ENCODE measurements around the gene CHURC1. TPM values are rescaled to one million over a fixed set of nuclear protein-coding genes. Genes with fewer than 3 reads are reported as not detected.
A peak's percentile ranks its signal among the peaks of the same experiment; 100 is the strongest.

The CHURC1 gene
- total and polyA plus RNA-seq, 2 of the 13 experiments (the other 11 are each of a cell fraction or from before 2014, with no cell fraction given) = 41.1 to 74.4 TPM

DNA sequence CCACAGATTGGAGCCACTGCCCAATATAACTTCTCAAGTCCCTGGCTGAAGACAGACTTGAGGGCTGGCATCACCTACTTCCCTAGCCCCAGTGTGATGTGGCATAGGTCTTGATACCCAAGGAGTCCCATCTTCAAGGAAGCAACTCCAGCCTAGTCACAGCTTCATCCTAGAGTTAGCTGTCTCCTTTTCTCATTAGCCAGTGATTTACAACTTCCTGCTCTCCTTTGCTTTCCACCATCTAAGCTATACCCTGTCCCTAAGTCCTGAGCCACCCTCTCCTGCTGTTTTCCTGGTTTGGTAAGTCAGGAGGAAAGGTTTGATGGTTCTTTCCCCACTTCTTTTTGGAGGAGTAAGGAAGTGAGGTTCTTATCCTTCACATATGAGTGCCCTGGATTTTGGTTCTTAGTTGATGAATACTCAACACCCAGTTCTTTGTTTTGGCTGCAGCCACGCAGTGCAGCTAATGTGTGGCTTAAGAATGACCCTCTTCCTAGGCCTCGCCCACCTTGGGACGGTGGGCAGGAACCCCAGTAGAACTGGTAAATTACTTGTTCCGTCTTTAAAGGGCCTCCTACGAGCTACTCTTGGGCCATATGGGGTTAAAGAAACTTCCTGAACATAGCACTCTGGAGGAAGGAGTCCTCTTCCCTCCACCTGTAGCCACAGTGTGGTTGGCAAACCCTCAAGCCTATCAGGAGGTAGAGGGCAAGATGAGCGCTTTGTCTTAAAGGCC is 32.2 kb downstream of the CHURC1 start:
- Histone ChIP-seq H3K4me2 (ENCODE audit: low read depth, low read length) (no peak overlapping the region), H3K27ac (ENCODE audit: extremely low read length, insufficient read depth, low read length) (no peak overlapping the region), H3K4me1 (ENCODE audit: insufficient read depth, low read length) (peaks cover 79% of the 10 kb centered on the region), H3K36me3 (replicated peaks in 1 of 2; ENCODE audit: control insufficient read depth in 1 of 2, insufficient read depth in 2 of 2, low read length in 2 of 2) (peaks cover 0 to 5% of the 10 kb centered on the region in 2 experiments; a peak in 1 of 5 replicates), H3K9ac (ENCODE audit: insufficient read depth, low read depth, low read length) (no peak overlapping the region), H3K9me3 (ENCODE audit: low read length) (no peaks in the 10 kb centered on the region), H4K20me1 (ENCODE audit: insufficient read depth, low read length) (no peaks in the 10 kb centered on the region), H3K4me3 (replicated peaks in 1 of 3; ENCODE audit: insufficient read depth in 1 of 3, low read depth in 2 of 3, low read length in 3 of 3) (no peak overlapping the region), H3K79me2 (ENCODE audit: insufficient read depth, low read length) (peaks cover 13% of the 10 kb centered on the region), H2AFZ (ENCODE audit: low read length) (no peak overlapping the region), H3K27me3 (ENCODE audit: control insufficient read depth in 1 of 2, insufficient read depth in 2 of 2, low read length in 2 of 2) (no peaks in the 10 kb centered on the region; a peak in 1 of 5 replicates)
- ChIA-PET POLR2A (no interaction called here), CTCF (ENCODE audit: low intra/inter-chr PET ratio, low total read pairs) (no interaction called here)
- TF ChIP-seq HNRNPUL1 (IDR thresholded peaks at IDR 0.05; ENCODE audit: low read depth, low read length) = no peak
- TF ChIP-seq MAFF (IDR thresholded peaks at IDR 0.05; ENCODE audit: low read depth, low read length) = no peak
- ATAC-seq = no peak
- intact Hi-C loops (cut with micrococcal nuclease; ENCODE audit: unreplicated experiment) (no loop called here), in situ Hi-C loops (cut with HindIII; ENCODE audit: extremely low pct_ligation_motif_present, low pct_unique_long_range_greater_than_20kb) (no loop called here)
- no TSS peak for BruUV-seq (replicated peaks)
- no peak for DNase-seq (ENCODE audit: low spot score)
- WGBS (ENCODE audit: low lambda C conversion rate) = 98% methylated on average over 5 of the region's 6 CpGs
- no peak for FAIRE-seq

DNA sequence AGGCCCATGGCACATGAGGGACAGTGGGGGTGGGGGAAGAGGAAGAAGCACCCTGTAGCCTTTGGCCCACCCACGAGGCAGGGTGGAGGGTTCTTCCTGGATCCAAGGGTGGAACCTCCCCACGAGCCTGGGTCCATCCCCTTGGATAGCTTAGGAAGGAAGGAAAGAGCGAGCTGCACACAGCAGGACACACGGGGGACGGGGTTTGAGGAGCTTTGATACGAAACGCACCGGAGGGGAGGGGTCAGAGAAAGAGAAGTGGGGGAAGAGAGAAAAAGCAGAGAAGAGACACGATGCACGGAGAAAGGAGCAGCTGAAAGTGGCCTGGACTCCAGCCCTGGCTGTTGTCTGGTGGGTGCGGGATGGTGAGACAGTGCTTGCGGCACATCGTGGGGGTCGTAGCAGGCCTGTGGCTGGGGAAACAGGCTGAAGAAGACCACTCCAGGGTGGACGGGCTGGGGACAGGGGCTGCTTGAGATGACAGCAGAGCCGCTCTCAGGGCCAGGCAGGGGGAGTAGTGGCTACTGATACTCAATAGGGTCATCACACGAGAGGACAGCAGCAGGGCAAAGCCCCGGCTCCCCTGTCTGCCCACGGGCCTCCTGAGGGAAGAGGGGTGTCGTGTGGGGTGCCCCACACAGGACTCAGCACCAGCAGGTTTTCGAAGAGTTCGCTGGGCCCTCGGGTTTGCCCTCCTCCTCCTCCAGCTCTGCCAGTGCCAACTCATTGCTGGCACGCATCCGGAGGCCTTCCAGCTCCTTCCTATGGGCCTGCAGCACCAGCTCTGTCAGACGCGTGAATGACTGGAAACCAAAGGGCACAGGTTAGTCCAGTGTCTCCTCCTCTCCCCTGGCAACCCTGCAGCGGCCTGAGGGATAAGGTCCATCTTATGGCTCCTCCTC is 33.7 kb downstream of the CHURC1 start:
- H3K4me3 ChIP-seq (replicated peaks in 1 of 3; ENCODE audit: insufficient read depth in 1 of 3, low read depth in 2 of 3, low read length in 3 of 3) = peak overlapping the region in 1 of 3 experiments; percentile 54; a peak in 2 of 6 replicates
- POLR2A ChIA-PET = interaction anchor here (0.6 to 2.3 kb wide), 10 partner anchors 9 to 39 kb away, joined by 3 to 31 read pairs (median 4); partner anchors contain the start of gene FNTB
- WGBS (ENCODE audit: low lambda C conversion rate) = 89% methylated on average over 16 of the region's 28 CpGs
- TF ChIP-seq ZNF709 (CRISPR knock-in tag; IDR thresholded peaks at IDR 0.05) (0 out of 2 replicates have a peak, but pooled peaks have one; percentile 29), ZMYM3 (CRISPR knock-in tag; IDR thresholded peaks at IDR 0.05) (peak; percentile 72), ZNF607 (CRISPR knock-in tag; IDR thresholded peaks at IDR 0.05; ENCODE audit: borderline replicate concordance) (no peak), ZNF792 (CRISPR knock-in tag; IDR thresholded peaks at IDR 0.05) (0 out of 2 replicates have a peak, but pooled peaks have one; percentile 32)
- TF ChIP-seq, protein P1, sequence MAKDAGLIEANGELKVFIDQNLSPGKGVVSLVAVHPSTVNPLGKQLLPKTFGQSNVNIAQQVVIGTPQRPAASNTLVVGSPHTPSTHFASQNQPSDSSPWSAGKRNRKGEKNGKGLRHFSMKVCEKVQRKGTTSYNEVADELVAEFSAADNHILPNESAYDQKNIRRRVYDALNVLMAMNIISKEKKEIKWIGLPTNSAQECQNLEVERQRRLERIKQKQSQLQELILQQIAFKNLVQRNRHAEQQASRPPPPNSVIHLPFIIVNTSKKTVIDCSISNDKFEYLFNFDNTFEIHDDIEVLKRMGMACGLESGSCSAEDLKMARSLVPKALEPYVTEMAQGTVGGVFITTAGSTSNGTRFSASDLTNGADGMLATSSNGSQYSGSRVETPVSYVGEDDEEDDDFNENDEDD (CRISPR knock-in tag; IDR thresholded peaks at IDR 0.05; ENCODE audit: borderline replicate concordance) = 0 out of 2 replicates have a peak, but pooled peaks have one; percentile 48
- TF ChIP-seq, protein P2, sequence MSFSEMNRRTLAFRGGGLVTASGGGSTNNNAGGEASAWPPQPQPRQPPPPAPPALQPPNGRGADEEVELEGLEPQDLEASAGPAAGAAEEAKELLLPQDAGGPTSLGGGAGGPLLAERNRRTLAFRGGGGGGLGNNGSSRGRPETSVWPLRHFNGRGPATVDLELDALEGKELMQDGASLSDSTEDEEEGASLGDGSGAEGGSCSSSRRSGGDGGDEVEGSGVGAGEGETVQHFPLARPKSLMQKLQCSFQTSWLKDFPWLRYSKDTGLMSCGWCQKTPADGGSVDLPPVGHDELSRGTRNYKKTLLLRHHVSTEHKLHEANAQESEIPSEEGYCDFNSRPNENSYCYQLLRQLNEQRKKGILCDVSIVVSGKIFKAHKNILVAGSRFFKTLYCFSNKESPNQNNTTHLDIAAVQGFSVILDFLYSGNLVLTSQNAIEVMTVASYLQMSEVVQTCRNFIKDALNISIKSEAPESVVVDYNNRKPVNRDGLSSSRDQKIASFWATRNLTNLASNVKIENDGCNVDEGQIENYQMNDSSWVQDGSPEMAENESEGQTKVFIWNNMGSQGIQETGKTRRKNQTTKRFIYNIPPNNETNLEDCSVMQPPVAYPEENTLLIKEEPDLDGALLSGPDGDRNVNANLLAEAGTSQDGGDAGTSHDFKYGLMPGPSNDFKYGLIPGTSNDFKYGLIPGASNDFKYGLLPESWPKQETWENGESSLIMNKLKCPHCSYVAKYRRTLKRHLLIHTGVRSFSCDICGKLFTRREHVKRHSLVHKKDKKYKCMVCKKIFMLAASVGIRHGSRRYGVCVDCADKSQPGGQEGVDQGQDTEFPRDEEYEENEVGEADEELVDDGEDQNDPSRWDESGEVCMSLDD (CRISPR knock-in tag; IDR thresholded peaks at IDR 0.05; ENCODE audit: borderline replicate concordance) = no peak
- TF ChIP-seq, protein P3, sequence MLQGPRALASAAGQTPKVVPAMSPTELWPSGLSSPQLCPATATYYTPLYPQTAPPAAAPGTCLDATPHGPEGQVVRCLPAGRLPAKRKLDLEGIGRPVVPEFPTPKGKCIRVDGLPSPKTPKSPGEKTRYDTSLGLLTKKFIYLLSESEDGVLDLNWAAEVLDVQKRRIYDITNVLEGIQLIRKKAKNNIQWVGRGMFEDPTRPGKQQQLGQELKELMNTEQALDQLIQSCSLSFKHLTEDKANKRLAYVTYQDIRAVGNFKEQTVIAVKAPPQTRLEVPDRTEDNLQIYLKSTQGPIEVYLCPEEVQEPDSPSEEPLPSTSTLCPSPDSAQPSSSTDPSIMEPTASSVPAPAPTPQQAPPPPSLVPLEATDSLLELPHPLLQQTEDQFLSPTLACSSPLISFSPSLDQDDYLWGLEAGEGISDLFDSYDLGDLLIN (CRISPR knock-in tag; IDR thresholded peaks at IDR 0.05; ENCODE audit: borderline replicate concordance) = no peak

More for the DNA sequence above, 33.7 kb downstream of the CHURC1 start:
- ATAC-seq (peak; percentile 97), FAIRE-seq (peak; percentile 89), DNase-seq (ENCODE audit: low spot score) (peak; percentile 85)
- in situ Hi-C loops (cut with HindIII; ENCODE audit: extremely low pct_ligation_motif_present, low pct_unique_long_range_greater_than_20kb) = no loop called here
- peak overlapping the region; percentile 79 for H3K27ac ChIP-seq (ENCODE audit: extremely low read length, insufficient read depth, low read length)
- CTCF ChIA-PET (ENCODE audit: low intra/inter-chr PET ratio, low total read pairs) = no interaction called here
- H3K9ac ChIP-seq (ENCODE audit: insufficient read depth, low read depth, low read length) = peak overlapping the region; percentile 23; the same call in 1 of the 2 replicates
- no peak overlapping the region for H2AFZ ChIP-seq (ENCODE audit: low read length)
- peak overlapping the region; percentile 78 for H3K4me2 ChIP-seq (ENCODE audit: low read depth, low read length)
- intact Hi-C loops (cut with micrococcal nuclease; ENCODE audit: unreplicated experiment) = no loop called here
- no peaks in the 10 kb centered on the region for H4K20me1 ChIP-seq (ENCODE audit: insufficient read depth, low read length)
- H3K27me3 ChIP-seq (ENCODE audit: control insufficient read depth in 1 of 2, insufficient read depth in 2 of 2, low read length in 2 of 2) = no peaks in the 10 kb centered on the region
- H3K79me2 ChIP-seq (ENCODE audit: insufficient read depth, low read length) = no peaks in the 10 kb centered on the region
- peaks cover 0 to 5% of the 10 kb centered on the region in 2 experiments; a peak in 1 of 5 replicates for H3K36me3 ChIP-seq (replicated peaks in 1 of 2; ENCODE audit: control insufficient read depth in 1 of 2, insufficient read depth in 2 of 2, low read length in 2 of 2)
- no TSS peak for BruUV-seq (replicated peaks)
- H3K9me3 ChIP-seq (ENCODE audit: low read length) = no peaks in the 10 kb centered on the region
- peaks cover 64% of the 10 kb centered on the region for H3K4me1 ChIP-seq (ENCODE audit: insufficient read depth, low read length)
